DOHH2 (cell line): ENCODE measurements around the gene POLK.

Experiments used
- EZH2phosphoT487 ChIP-seq: fragments of 200-600 bp; sonication (generic); IDR thresholded peaks from 2 replicates; pipeline ENCODE4 v1.6.1; 2017; ENCODE audit warnings: borderline replicate concordance, mild to moderate bottlenecking, antibody characterized with exemption, low read length, moderate library complexity, mixed read lengths
- TF ChIP-seq, protein P1 (sequence below): fragments of 200-600 bp; sonication (generic); IDR thresholded peaks from one replicate; pipeline ENCODE4 v1.5.1; 2014; ENCODE audit warnings: antibody characterized with exemption, mild to moderate bottlenecking, low read depth, low read length; ENCODE audit not compliant: poor library complexity, severe bottlenecking

DNA sequence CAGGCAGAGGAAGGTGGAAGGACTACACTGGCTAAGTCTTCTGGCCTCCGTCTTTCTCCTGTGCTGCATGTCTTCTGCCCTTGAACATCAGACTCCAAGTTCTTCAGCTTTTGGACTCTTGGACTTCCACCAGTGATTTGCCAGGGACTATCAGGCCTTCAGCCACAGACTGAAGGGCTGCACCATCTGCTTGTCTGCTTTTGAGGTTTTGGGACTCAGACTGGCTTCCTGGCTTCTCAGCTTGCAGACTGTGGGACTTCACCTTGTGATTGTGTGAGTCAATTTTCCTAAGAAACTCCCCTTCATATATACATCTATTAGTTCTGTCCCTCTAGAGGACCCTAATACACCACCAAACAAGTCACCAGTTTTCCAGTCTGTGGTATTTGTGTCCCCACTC, 89.9 kb downstream of the POLK start:
- TF ChIP-seq, protein P1, sequence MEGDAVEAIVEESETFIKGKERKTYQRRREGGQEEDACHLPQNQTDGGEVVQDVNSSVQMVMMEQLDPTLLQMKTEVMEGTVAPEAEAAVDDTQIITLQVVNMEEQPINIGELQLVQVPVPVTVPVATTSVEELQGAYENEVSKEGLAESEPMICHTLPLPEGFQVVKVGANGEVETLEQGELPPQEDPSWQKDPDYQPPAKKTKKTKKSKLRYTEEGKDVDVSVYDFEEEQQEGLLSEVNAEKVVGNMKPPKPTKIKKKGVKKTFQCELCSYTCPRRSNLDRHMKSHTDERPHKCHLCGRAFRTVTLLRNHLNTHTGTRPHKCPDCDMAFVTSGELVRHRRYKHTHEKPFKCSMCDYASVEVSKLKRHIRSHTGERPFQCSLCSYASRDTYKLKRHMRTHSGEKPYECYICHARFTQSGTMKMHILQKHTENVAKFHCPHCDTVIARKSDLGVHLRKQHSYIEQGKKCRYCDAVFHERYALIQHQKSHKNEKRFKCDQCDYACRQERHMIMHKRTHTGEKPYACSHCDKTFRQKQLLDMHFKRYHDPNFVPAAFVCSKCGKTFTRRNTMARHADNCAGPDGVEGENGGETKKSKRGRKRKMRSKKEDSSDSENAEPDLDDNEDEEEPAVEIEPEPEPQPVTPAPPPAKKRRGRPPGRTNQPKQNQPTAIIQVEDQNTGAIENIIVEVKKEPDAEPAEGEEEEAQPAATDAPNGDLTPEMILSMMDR, result no peak
- TF ChIP-seq EZH2phosphoT487, result no peak
